Measurements from ENCODE around the gene MMP14.
"Not testable (repeated sequence)": the region's sequence is repeated elsewhere in the genome, so short reads cannot be mapped to it uniquely, and the experiment has no call there.

Gene MMP14

DNA sequence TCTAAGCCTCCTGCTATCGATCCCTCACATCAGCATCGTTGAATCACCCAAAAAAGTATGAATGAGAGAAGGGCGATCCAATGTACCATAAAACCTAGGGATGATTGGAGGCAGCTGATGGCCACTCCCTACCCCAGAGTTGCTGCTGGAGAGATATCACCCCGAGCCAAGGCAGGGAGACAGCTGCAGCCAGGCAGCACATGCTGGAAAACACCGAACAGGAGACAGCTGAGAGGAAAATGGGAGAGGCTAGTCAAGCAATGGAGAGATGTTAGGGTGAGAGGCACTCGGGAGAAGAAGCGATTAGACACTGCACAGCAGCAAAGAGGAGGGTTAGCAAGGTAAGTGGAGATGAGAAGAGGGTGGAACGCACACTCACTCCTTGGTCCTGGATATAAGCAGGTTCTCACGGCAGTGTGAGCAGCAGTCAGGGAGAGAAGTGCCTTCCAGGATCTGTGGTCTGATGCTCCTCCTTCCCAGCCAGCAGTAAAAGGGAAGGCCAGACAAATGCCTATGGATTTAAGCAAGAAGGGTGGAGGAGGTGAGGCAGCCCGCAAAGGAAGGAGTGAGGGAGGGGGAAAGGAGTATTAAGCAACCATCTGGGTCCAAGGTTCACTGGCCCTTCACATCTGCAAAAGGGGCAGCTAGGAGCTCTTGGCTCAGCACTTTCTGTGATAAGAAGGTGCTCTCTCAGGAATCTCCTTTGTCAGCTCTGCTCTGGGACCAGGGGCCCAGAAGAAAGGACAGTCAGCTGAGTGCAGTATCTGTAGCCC lies 21.3 kb upstream of the MMP14 start, which contains the start of gene SLC7A7:
Gene SLC7A7, minus strand, starts transcription at position 495 of the 773 bp plus-strand sequence. CDS start 2,037 bp downstream, outside the sequence.
- peak; percentile 19 for DNase-seq

- peak; percentile 32 for DNase-seq
These were observed 17.0 kb upstream of the MMP14 start for GRCh38 chr14:22819151-22819988.

DNA sequence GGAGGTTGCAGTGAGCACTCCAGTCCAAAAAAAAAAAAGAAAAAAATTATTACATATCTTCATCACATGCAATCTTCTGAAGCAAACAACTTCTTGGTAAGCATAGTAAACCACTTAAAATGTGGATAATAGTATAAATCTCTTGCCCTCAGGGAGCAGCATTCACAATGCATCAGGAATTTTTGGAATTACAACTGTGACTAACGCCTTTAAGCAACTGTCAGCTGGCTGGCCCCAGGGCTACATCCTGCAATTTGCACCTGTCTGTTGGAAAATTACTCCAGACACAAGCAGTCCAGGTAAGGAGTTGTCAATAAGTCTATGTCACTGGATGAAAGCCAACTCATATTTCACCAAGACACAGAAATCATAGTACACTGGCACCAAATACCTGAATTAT lies 15.7 kb upstream of the MMP14 start:
- no peak for DNase-seq

DNA sequence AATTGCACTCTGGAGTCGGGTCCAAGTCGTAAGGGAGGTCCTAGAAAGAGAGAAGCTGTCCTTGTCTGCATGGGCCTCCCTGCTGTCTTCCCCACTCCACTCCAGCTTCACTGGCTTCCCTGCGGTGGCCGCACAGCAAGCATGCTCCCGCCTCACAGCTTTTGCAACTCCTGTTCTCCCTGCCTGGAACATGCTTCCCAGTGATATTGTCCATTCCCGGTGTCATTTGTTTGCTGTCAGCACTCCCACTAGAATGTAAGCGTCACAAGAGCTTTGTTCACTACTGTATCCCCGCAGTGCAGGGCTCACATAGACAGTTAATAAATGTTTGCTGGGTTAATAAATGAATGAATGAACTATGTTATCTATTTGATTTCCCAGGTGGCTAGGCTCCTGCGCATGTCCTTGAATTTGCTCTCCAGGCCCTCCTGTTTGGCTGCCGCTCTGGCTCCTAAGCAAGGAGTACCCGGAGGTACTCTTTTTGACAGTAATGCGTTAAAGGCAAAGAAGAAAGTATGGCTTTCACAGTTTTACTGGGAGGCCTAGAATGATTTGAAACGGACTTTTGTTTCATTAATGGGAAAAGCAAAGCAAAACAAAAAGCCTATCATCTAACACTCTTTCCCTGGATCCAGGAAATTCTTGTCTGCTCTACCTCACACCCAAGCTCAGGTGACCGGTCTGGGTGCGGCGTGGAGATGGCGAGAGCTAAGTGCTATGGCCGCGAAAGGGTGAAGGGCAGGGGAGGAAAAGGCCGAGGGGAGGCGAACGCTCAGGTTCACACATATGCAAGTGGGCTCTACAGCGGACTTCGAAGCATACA lies 15.0 kb upstream of the MMP14 start:
- peak; percentile 37 for DNase-seq

GRCh38 chr14:22822016-22822570 lies 14.3 kb upstream of the MMP14 start:
- no peak for DNase-seq

GRCh38 chr14:22822571-22823098 lies 13.8 kb upstream of the MMP14 start:
- peak; percentile 94 for DNase-seq

DNA sequence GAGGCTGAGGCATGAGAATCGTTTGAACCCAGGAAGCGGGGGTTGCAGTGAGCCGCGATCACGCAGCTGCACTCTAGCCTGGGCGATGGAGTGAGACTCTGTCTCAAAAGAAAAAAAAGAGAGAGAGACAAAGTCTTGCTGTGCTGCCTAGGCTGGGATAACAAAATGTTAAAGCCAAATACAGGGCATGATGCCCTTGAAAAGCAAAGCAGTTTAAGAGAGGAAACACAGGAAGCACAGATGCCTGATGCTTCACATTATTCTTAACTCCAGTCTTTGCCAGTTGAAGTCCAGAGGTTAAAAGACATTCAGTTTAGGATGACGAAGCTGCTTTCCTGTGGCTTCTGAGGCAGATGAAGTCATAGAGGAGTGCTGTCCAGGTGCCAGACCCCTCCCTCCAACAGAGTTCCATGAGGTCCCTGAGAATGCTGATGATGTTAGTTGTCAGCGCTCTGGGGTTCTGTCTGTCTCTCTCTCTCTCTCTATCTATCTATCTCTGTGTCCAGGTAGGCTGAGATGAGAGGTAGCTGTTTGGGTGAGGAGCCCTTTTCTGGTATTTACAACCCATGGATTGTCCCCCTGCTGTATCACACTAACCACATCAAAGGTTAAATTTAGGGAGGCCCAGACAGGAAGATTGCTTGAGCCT lies 11.6 kb upstream of the MMP14 start:
- peak; percentile 36 for DNase-seq

DNA sequence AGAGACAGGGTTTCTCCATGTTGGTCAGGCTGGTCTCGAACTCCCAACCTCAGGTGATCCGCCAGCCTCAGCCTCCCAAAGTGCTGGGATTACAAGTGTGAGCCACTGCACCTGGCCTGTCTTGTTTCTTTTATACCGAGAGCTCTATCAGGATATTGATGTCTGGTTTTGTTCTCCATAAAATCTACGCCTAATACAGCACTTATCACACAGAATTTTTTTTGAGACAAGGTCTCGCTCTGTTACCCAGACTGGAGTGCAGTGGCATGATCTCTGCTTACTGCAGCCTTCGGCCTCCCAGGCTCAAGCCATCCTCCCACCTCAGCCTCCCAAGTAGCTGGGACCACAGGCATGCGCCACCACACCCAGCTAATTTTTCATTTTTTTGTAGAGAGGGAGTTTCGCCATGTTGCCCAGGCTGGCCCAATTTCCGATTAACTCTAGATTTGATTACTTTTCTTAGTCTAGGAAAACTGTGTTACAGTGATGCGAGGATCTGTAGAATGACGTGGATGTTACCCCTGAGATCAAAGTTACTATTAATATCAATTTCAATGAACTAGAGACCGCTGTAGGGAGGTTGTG lies 7.2 kb upstream of the MMP14 start:
- DNase-seq: not testable (repeated sequence)

- DNase-seq: peak; percentile 95
These were observed 6.5 kb upstream of the MMP14 start, which contains the start of gene MRPL52 for GRCh38 chr14:22829661-22830442. Gene MRPL52 (plus strand): TSS chr14:22829887. CDS start chr14:22829913, 26 bp downstream.

GRCh38 chr14:22830443-22831010 lies 5.9 kb upstream of the MMP14 start:
- no peak for DNase-seq

DNA sequence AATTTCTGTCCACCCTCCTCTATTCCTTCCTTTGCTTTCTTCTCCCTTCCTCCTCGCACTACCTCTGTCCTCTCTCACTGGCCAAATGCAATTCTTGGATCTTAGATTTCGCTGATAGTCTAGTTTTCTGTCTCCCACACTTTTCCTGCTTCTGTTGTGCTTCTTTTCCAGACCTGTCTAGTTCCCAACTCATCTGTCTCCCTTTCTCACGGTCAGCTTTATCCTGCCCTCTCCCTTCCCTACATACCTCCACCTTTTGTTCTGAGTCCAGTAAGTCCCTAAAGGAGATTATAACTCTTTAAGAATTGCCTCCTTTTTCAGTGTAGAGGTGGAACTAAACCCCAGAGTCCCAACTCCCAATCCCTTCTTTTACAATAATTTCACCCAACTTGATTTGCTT lies 880 bp upstream of the MMP14 start:
- no peak for DNase-seq

DNA sequence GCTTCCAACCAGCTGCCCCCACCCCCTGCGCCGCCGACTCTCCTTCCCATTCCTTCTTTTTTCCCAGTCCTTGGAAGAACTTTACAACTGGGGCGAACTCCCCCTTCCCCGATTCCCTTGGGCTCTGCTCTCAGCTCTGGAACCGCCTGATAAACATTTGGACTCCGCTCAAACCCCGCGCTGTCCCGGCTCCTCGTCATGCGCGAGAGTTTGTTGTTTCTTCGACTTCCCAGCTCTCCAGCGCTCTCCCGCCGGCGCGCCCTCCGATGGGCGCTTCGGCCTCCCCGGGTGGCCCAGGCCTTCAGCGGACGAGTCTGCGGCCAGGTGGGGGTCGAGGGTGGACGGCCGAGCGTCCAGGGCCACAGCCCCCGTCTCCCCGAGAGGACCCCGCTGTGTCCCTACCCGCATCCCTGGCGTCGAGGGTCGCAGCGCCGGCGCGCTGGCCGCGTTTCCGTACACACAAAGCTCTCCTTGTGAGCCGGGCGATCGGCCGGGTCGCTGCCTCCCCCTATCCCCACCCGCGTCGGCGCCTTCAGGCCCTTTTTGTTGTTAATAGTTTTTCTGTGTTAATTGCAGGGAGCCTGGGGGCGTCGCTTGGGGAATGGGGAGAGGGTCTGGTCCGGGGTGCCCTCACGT lies 847 bp downstream of the MMP14 start:
- DNase-seq: peak; percentile 84

DNA sequence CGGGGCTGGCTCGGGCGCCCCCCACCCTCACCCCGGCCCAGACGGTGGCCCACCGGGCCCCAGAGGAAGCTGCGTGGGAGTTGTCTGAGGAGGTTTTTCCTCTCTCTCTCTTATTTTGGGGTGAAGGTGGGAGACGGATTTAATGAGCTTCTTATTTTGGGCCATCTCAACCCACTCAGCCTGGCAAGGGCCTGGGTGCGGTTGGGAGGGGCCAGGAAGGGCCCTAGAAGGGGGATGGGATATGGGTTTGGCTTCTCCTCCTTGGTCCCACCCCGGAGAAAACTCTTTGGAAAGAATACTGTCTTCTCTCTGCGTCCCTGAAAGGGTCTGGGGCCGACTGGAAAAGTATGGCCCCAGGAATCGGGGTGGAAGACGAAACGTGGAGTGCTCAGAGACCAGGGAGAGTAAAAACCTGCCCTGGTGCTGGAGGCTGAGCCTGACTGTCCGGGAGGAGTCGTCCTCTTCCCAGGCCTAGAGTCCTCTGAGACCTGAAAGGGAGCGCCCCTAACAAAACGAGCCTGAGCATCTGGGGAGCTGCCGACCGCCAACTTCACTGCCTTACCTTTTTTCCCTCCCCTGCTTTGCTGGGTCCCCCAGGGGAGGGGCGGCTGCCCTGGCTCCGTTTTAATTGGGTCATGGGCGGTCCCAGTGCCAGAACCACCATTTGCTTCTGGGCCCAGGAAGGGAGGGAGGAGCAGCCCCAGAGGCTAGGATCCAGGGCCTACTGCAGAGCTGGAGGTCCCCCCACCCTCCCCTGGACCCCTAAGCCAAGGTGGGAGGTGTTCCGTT lies 1.6 kb downstream of the MMP14 start:
- DNase-seq: peak; percentile 56

DNA sequence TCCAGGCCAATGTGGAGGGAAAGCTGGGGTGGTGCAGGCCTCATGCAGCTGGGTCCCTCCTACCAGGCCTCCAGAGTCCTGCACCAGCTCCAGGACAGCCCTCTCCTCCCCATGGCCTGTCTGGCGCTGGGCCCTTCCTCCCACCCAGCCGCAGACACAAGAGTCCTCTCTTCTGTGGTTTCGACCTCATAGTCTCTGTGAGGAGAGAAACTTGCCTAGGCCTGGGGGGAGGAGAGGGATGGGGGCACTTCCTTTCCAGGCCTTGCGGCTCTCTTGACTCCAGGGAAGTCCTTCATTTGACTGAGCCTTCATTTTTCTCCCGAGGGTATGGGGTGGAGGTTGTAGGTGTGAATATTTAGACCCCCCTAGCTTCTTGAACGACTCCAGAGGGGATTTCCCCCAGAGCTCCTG lies 2.3 kb downstream of the MMP14 start:
- DNase-seq: no peak

DNA sequence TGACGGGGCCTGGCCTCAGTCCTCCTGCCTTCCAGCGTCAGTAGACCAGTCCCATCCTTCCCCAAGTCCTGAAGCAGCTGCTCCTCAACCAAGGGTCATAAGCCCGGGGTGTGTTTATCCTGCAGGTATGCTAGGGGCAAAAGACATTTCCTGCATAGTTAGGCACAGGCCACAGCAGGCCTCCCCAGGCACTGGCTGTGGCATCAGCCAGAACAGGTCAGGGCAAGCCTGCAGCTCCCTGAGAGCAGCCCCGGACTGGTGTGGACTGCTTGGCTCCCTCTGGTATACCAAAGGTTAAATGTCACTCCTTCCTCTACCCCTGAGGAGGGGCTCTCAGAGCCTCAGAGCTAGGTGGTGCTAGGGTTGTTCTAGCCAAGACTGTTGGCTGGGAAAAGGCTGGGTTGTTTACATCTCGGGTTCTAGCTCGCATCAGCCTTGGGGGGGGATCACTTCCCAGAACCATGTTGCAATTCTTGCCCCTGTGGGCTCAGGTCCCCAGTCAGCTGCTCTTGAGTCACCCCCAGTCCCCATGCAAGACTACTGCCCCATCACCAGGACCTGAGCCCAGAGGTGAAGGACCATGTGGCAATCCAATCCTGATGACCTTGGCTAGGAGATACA lies 2.9 kb downstream of the MMP14 start:
- DNase-seq: no peak

DNA sequence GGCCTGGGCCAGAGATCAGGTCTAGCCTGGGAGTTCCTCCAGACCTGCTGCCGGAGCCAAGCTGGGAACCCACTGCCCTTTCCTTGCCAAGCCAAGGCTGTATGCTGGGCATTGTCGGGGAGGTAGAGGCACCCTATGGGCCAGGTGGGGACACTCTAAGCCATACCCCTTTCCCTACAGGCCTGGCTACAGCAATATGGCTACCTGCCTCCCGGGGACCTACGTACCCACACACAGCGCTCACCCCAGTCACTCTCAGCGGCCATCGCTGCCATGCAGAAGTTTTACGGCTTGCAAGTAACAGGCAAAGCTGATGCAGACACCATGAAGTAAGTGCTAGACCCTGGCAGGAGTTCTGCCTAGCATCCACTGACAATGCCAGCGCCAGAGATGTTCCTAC lies 4.9 kb downstream of the MMP14 start:
- DNase-seq: no peak

GRCh38 chr14:22841769-22842168 lies 5.4 kb downstream of the MMP14 start:
- no peak for DNase-seq
